Measurements from ENCODE around the gene URB1. TPM values are rescaled to one million over a fixed set of nuclear protein-coding genes. Genes with fewer than 3 reads are reported as not detected.

URB1 gene
- total and polyA plus RNA-seq, 11 donors, result 4.6 to 26.0 (median 11.1) TPM

- TF ChIP-seq CTCF (IDR thresholded peaks at IDR 0.05), result no peak
- no peak for TF ChIP-seq POLR2A (IDR thresholded peaks at IDR 0.05)
- 85 to 93% (median 89%) methylated on average over 2 of the region's 2 CpGs for WGBS, 4 donors
- Histone ChIP-seq H3K4me3 (no peak overlapping the region), H3K4me1 (peaks cover 0 to 5% (median 0%) of the 10 kb centered on the region in 12 donors), H3K36me3 (no peaks in the 10 kb centered on the region), H3K9me3 (no peaks in the 10 kb centered on the region), H3K27me3 (no peaks in the 10 kb centered on the region), H3K27ac (no peak overlapping the region)
- DNase-seq, result no peak
- intact Hi-C loops (cut with DNase I), result no loop called here
- ATAC-seq, result no peak
Measured at GRCh38 chr21:32301596-32301995, 91.2 kb downstream of the URB1 start.

GRCh38 chr21:32300117-32300681, 92.6 kb downstream of the URB1 start:
- DNase-seq (no peak), ATAC-seq (no peak)
- intact Hi-C loops (cut with DNase I), result no loop called here
- TF ChIP-seq POLR2A (IDR thresholded peaks at IDR 0.05), result no peak
- TF ChIP-seq CTCF (IDR thresholded peaks at IDR 0.05), result no peak
- Histone ChIP-seq H3K4me3 (no peak overlapping the region), H3K27me3 (no peaks in the 10 kb centered on the region), H3K36me3 (no peaks in the 10 kb centered on the region), H3K9me3 (no peaks in the 10 kb centered on the region), H3K4me1 (no peaks in the 10 kb centered on the region), H3K27ac (no peak overlapping the region)
- 91 to 97% (median 95%) methylated on average over 41 of the region's 41 CpGs for WGBS, 4 donors

- Histone ChIP-seq H3K9me3 (no peaks in the 10 kb centered on the region), H3K27ac (no peak overlapping the region), H3K4me3 (no peak overlapping the region), H3K27me3 (no peaks in the 10 kb centered on the region), H3K36me3 (no peaks in the 10 kb centered on the region), H3K4me1 (no peaks in the 10 kb centered on the region)
- intact Hi-C loops (cut with DNase I), result no loop called here
- TF ChIP-seq CTCF (IDR thresholded peaks at IDR 0.05) (no peak), POLR2A (IDR thresholded peaks at IDR 0.05) (no peak)
- no peak for DNase-seq
- 78 to 86% (median 81%) methylated on average over 6 of the region's 6 CpGs for WGBS, 4 donors
- ATAC-seq, result no peak
Measured at GRCh38 chr21:32299695-32300094, 93.1 kb downstream of the URB1 start.

- DNase-seq, result no peak
- Histone ChIP-seq H3K4me3 (no peak within 1 kb of the TSS), H3K36me3 (no peaks in the 10 kb centered on the region), H3K27ac (no peak within 1 kb of the TSS), H3K4me1 (no peaks in the 10 kb centered on the region), H3K9me3 (no peaks in the 10 kb centered on the region), H3K27me3 (no peaks in the 10 kb centered on the region)
- 76 to 81% (median 80%) methylated on average over 14 of the region's 14 CpGs for WGBS, 4 donors
- intact Hi-C loops (cut with DNase I), result no loop called here
- TF ChIP-seq POLR2A (IDR thresholded peaks at IDR 0.05) (no peak), CTCF (IDR thresholded peaks at IDR 0.05) (no peak)
- peak in 2 of 4 donors; percentile 30 to 45 for ATAC-seq
Measured at GRCh38 chr21:32298658-32299081, 94.1 kb downstream of the URB1 start, which contains the start of gene MRAP. Gene MRAP (plus strand): TSS chr21:32298855. CDS start chr21:32298972, 117 bp downstream.

Data from heart left ventricle (tissue), 16 donors.